Kidney (tissue), 14 donors: ENCODE results near the gene ZNF638. TPM values are rescaled to one million over a fixed set of nuclear protein-coding genes. Genes with fewer than 3 reads are reported as not detected.

ENCODE experiments used
- DNase-seq, 5 donors: peaks; one replicate each; pipeline ENCODE4 v3.0.0-alpha.2; 2013 to 2020
- FAIRE-seq: peaks from 2 replicates; lab custom pipeline; 2012; peaks lifted over from hg19 to GRCh38; lab: Jason Lieb, UNC
- H3K27ac ChIP-seq, 2 donors: one replicate each; pipeline ENCODE4 v1.7.0; 2013; ENCODE audit warnings: low read depth in 2 of 2, low read length in 2 of 2, inconsistent platforms in 1 of 2
- H3K27me3 ChIP-seq: one replicate; pipeline ENCODE4 v1.7.1; 2013; ENCODE audit warnings: low read length, inconsistent platforms; ENCODE audit not compliant: control insufficient read depth, insufficient read depth
- H3K36me3 ChIP-seq, 3 donors: one replicate each; pipeline versions ENCODE4 v1.7.0 to v1.7.1; 2013; ENCODE audit warnings: low read length in 3 of 3, control low read depth in 1 of 3, inconsistent platforms in 1 of 3; ENCODE audit not compliant: insufficient read depth in 3 of 3, control insufficient read depth in 2 of 3
- H3K4me1 ChIP-seq, 3 donors: one replicate each; pipeline versions ENCODE4 v1.7.0 to v1.7.1; 2013; ENCODE audit warnings: low read length in 3 of 3, inconsistent platforms in 1 of 3, low read depth in 1 of 3; ENCODE audit not compliant: control insufficient read depth in 2 of 3, insufficient read depth in 2 of 3
- H3K4me3 ChIP-seq, 3 donors: one replicate each; pipeline versions ENCODE4 v1.7.0 to v1.8.1; 2013; ENCODE audit warnings: low read length in 3 of 3, control low read depth in 1 of 3, inconsistent platforms in 1 of 3
- H3K9ac ChIP-seq, 3 donors: one replicate each; pipeline versions ENCODE4 v1.7.0 to v1.7.1; 2013; ENCODE audit warnings: low read length in 3 of 3, control low read depth in 1 of 3, inconsistent platforms in 1 of 3
- H3K9me3 ChIP-seq, 3 donors: one replicate each; pipeline versions ENCODE4 v1.7.0 to v1.7.1; 2013; ENCODE audit warnings: low read length in 3 of 3, control low read depth in 1 of 3, inconsistent platforms in 1 of 3; ENCODE audit not compliant: control insufficient read depth in 2 of 3, insufficient read depth in 1 of 3
- CTCF ChIP-seq: IDR thresholded peaks from 3 replicates; pipeline ENCODE4 v1.5.1; 2012; ENCODE audit warnings: mild to moderate bottlenecking, moderate library complexity, borderline replicate concordance; ENCODE audit not compliant: insufficient read depth; ENCODE audit errors: extremely low read depth
- intact Hi-C: fragments of 100-400 bp; cut with DNase I; formaldehyde crosslinking; loops from one replicate; pipeline ENCODE4 v1.11.1; 2022
- polyA plus RNA-seq: library from polyadenylated mRNA; stranded (reverse); fragments of 350-450 nt; fragmentation: Illumina TruSeq; extraction: RNeasy Lipid Tissue Mini Kit (QIAGEN cat#74804); gene quantifications from one replicate; pipeline ENCODE4 v1.2.3, GENCODE V29; 2014; ENCODE audit warnings: low read depth, low replicate concordance; ENCODE audit not compliant: insufficient read depth
- total RNA-seq: library from RNA; stranded (reverse); fragmentation: NEBNext Ultra II Directional; extraction: Animal tissue kit (Norgen Biotek cat#: 25700); gene quantifications from one replicate; pipeline ENCODE4 v1.2.1, GENCODE V29; 2021
- donor health status: control.
- donor health status: control.
- donor health status: control.
- donor health status: control.
- donor health status: control.
- donor health status: DM: yes; HTN: yes; CAD: no.
- donor health status: Normal renal cell carcinoma (clear cell type).

ZNF638 gene
- total and polyA plus RNA-seq, 2 donors from 2014 or later, result 84.8 to 122 TPM

GRCh38 chr2:71370015-71370414 lies 38.4 kb downstream of the ZNF638 start:
- no peak for DNase-seq
- H3K27ac ChIP-seq, result no peak overlapping the region
- peaks cover 6 to 25% (median 20%) of the 10 kb centered on the region in 3 donors for H3K36me3 ChIP-seq
- H3K9ac ChIP-seq, result no peak overlapping the region
- FAIRE-seq, result no peak
- H3K9me3 ChIP-seq, result no peaks in the 10 kb centered on the region
- no peaks in the 10 kb centered on the region for H3K4me1 ChIP-seq
- TF ChIP-seq CTCF, result no peak
- no peak overlapping the region for H3K4me3 ChIP-seq
- H3K27me3 ChIP-seq, result no peaks in the 10 kb centered on the region
- intact Hi-C loops, result no loop called here

- no peak for FAIRE-seq
- no peak for TF ChIP-seq CTCF
- intact Hi-C loops, result no loop called here
These were observed 40.5 kb downstream of the ZNF638 start for GRCh38 chr2:71372042-71372441.

GRCh38 chr2:71379086-71379485 lies 47.5 kb downstream of the ZNF638 start:
- Histone ChIP-seq H3K4me3 (no peak overlapping the region), H3K9me3 (no peaks in the 10 kb centered on the region), H3K27ac (no peak overlapping the region), H3K9ac (no peak overlapping the region), H3K27me3 (no peaks in the 10 kb centered on the region), H3K4me1 (no peaks in the 10 kb centered on the region), H3K36me3 (peaks cover 12 to 16% (median 13%) of the 10 kb centered on the region in 3 donors)
- FAIRE-seq (no peak), DNase-seq (no peak)
- TF ChIP-seq CTCF, result no peak
- intact Hi-C loops, result no loop called here

More at GRCh38 chr2:71372042-71372441, 40.5 kb downstream of the ZNF638 start:
- Histone ChIP-seq H3K27ac (no peak overlapping the region), H3K9ac (no peak overlapping the region), H3K27me3 (no peaks in the 10 kb centered on the region), H3K9me3 (no peaks in the 10 kb centered on the region), H3K4me1 (no peaks in the 10 kb centered on the region), H3K4me3 (no peak overlapping the region), H3K36me3 (peaks cover 8 to 21% (median 15%) of the 10 kb centered on the region in 3 donors)
- DNase-seq, result no peak

GRCh38 chr2:71380665-71381064 lies 49.1 kb downstream of the ZNF638 start:
- Histone ChIP-seq H3K27me3 (no peaks in the 10 kb centered on the region), H3K27ac (no peak overlapping the region), H3K4me1 (no peaks in the 10 kb centered on the region), H3K9ac (no peak overlapping the region), H3K4me3 (no peak overlapping the region), H3K36me3 (peaks cover 10 to 20% (median 14%) of the 10 kb centered on the region in 3 donors), H3K9me3 (no peaks in the 10 kb centered on the region)
- FAIRE-seq (no peak), DNase-seq (no peak)
- TF ChIP-seq CTCF, result no peak
- intact Hi-C loops, result no loop called here
